ENCODE results near the gene KRT3. TPM values are rescaled to one million over a fixed set of nuclear protein-coding genes. Genes with fewer than 3 reads are reported as not detected.

KRT3 gene
- total RNA-seq, 5 donors from 2014 or later (not counting 1 experiment from before 2014, with no cell fraction given): not detected

DNA sequence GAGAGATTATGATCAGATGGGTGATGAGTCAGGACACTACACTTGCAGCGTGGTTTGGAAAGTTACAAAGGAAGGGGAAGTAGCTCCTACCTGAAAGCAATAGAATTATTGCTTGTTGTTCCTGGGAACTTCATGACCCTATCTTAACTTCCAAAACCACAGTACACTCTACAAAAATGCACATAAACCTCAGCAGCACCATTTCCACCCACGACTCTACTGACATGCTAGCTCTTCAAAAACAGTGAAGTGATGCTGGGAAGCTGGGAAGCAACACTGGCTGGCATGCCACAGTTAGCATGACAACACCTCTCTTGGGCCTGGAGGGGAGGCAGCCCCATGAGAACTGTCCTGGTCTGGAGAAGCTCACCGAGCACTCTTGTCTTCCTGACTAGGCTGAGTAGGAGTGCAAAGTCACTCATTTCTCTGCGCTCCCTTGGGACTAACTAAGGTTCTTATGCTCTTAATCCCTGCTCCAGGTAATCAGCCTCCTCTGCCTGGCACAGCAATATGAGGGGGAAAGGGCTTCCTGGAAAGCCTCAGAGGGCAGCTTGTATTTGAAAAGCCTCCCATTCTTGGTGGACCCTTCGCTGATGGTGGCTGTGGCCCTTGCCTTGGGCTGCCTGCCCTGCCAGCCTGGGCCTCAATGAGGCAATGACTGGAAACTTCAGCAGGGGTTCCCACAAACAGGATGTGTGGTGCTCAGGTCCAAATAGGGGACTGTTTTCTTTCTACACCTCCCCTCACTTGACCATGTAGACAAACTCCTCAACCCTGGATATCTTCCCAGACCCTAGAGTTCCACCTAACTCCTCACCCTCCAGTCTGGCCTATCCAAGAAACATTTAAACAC is 1.2 kb downstream of the KRT3 start:
- ATAC-seq (replicated peaks in 1 of 4) (no peak), DNase-seq (no peak)
- ChIA-PET POLR2A (no interaction called here), CTCF (no interaction called here)
- no peaks in the 10 kb centered on the region for H3K36me3 Mint-ChIP-seq
- Histone ChIP-seq H3K4me1 (ENCODE audit: control insufficient read depth in 1 of 2, extremely low read depth in 1 of 2, insufficient read depth in 2 of 2, low read length in 2 of 2) (peaks cover 0 to 7% of the 10 kb centered on the region in 2 experiments), H3K4me3 (ENCODE audit: control insufficient read depth in 1 of 2, extremely low read depth in 1 of 2, low read length in 1 of 2) (no peak overlapping the region), H3K36me3 (ENCODE audit: control insufficient read depth in 2 of 2, extremely low read depth in 1 of 2, insufficient read depth in 1 of 2, low read length in 1 of 2) (no peaks in the 10 kb centered on the region), H3K27me3 (replicated peaks in 1 of 2; ENCODE audit: control insufficient read depth in 2 of 2, extremely low read depth in 1 of 2, insufficient read depth in 2 of 2, low read length in 1 of 2) (peaks cover 0 to 23% of the 10 kb centered on the region in 2 experiments), H3K27ac (ENCODE audit: low read length) (no peak overlapping the region), H3K9me3 (no peaks in the 10 kb centered on the region)
- H3K27me3 Mint-ChIP-seq: peaks cover 10 to 13% of the 10 kb centered on the region in 2 donors
- WGBS (ENCODE audit: insufficient coverage): 81% methylated on average over 3 of the region's 5 CpGs
- H3K4me1 Mint-ChIP-seq: peaks cover 6 to 13% (median 11%) of the 10 kb centered on the region in 3 donors
- no peak overlapping the region for H3K4me3 Mint-ChIP-seq
- no peak overlapping the region for H3K27ac Mint-ChIP-seq
- no peaks in the 10 kb centered on the region for H3K9me3 Mint-ChIP-seq

DNA sequence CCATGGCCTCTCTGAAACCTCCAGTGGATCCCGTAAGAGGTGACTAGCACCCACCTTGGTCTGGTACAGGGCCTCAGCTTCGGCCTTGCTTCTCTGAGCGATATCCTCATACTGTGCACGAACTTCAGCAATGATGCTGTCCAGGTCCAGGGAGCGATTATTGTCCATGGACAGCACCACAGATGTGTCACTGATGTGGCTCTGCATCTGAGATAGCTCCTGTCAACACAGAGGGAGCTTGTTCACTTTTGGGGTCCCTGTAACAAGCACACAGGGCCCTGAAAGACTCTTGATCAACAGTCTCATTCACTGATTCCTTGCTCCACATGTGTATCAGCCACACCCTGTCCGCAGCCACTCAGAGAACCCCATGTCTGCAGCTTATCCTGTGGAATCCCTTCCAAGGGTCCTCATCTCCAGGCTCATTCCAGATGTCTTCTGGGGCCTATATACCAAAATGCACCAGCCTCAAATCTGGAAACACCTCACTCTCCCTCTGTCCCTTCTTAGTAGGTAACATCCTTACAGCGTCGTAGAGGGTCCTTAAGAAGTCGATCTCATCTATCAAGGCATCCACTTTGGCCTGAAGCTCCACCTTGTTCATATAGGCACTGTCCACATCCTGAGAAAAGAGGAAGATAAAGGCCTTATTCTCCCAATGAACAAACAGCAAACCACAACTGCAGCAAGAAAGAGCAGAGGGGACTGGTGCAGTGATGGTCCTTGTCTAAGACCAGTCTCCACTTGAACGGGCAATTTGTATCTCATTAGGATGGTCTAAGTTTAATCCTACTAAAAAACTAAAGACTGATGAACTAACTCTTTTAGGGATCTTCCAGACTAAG is 3.5 kb downstream of the KRT3 start:
- DNase-seq: no peak
- ChIA-PET POLR2A (interaction anchor here in 1 of 2 donors (0.6 kb wide), 1 partner anchor 216 kb away, joined by 3 read pairs; no protein-coding TSS in a partner anchor), CTCF (no interaction called here)
- Histone ChIP-seq H3K9me3 (no peaks in the 10 kb centered on the region), H3K27ac (ENCODE audit: low read length) (no peak overlapping the region), H3K36me3 (ENCODE audit: control insufficient read depth in 2 of 2, extremely low read depth in 1 of 2, insufficient read depth in 1 of 2, low read length in 1 of 2) (no peaks in the 10 kb centered on the region), H3K27me3 (replicated peaks in 1 of 2; ENCODE audit: control insufficient read depth in 2 of 2, extremely low read depth in 1 of 2, insufficient read depth in 2 of 2, low read length in 1 of 2) (peaks cover 0 to 40% of the 10 kb centered on the region in 2 experiments), H3K4me1 (ENCODE audit: control insufficient read depth in 1 of 2, extremely low read depth in 1 of 2, insufficient read depth in 2 of 2, low read length in 2 of 2) (peaks cover 0 to 7% of the 10 kb centered on the region in 2 experiments), H3K4me3 (ENCODE audit: control insufficient read depth in 1 of 2, extremely low read depth in 1 of 2, low read length in 1 of 2) (no peak overlapping the region)
- Mint-ChIP-seq H3K9me3 (no peaks in the 10 kb centered on the region), H3K36me3 (no peaks in the 10 kb centered on the region), H3K27me3 (peaks cover 27 to 31% of the 10 kb centered on the region in 2 donors), H3K4me3 (no peak overlapping the region), H3K4me1 (peaks cover 14 to 24% (median 18%) of the 10 kb centered on the region in 3 donors), H3K27ac (no peak overlapping the region)
- 85% methylated on average over 6 of the region's 10 CpGs for WGBS (ENCODE audit: insufficient coverage)
- ATAC-seq (replicated peaks in 1 of 4): no peak

GRCh38 chr12:52791271-52792184 is 4.4 kb downstream of the KRT3 start:
- ChIA-PET CTCF (no interaction called here), POLR2A (no interaction called here)
- ATAC-seq (replicated peaks in 1 of 4) (no peak), DNase-seq (no peak)
- peaks cover 27 to 31% of the 10 kb centered on the region in 2 donors for H3K27me3 Mint-ChIP-seq
- no peak overlapping the region for H3K4me3 Mint-ChIP-seq
- H3K9me3 Mint-ChIP-seq: no peaks in the 10 kb centered on the region
- WGBS (ENCODE audit: insufficient coverage): 89% methylated on average over 4 of the region's 12 CpGs
- peaks cover 0 to 7% of the 10 kb centered on the region in 2 experiments for H3K4me1 ChIP-seq (ENCODE audit: control insufficient read depth in 1 of 2, extremely low read depth in 1 of 2, insufficient read depth in 2 of 2, low read length in 2 of 2)
- no peak overlapping the region for H3K27ac Mint-ChIP-seq
- no peaks in the 10 kb centered on the region for H3K36me3 Mint-ChIP-seq
- H3K27me3 ChIP-seq (replicated peaks in 1 of 2; ENCODE audit: control insufficient read depth in 2 of 2, extremely low read depth in 1 of 2, insufficient read depth in 2 of 2, low read length in 1 of 2): peaks cover 0 to 41% of the 10 kb centered on the region in 2 experiments
- H3K4me1 Mint-ChIP-seq: peaks cover 14 to 24% (median 18%) of the 10 kb centered on the region in 3 donors
- H3K36me3 ChIP-seq (ENCODE audit: control insufficient read depth in 2 of 2, extremely low read depth in 1 of 2, insufficient read depth in 1 of 2, low read length in 1 of 2): no peaks in the 10 kb centered on the region
- no peak overlapping the region for H3K4me3 ChIP-seq (ENCODE audit: control insufficient read depth in 1 of 2, extremely low read depth in 1 of 2, low read length in 1 of 2)
- no peaks in the 10 kb centered on the region for H3K9me3 ChIP-seq
- no peak overlapping the region for H3K27ac ChIP-seq (ENCODE audit: low read length)

DNA sequence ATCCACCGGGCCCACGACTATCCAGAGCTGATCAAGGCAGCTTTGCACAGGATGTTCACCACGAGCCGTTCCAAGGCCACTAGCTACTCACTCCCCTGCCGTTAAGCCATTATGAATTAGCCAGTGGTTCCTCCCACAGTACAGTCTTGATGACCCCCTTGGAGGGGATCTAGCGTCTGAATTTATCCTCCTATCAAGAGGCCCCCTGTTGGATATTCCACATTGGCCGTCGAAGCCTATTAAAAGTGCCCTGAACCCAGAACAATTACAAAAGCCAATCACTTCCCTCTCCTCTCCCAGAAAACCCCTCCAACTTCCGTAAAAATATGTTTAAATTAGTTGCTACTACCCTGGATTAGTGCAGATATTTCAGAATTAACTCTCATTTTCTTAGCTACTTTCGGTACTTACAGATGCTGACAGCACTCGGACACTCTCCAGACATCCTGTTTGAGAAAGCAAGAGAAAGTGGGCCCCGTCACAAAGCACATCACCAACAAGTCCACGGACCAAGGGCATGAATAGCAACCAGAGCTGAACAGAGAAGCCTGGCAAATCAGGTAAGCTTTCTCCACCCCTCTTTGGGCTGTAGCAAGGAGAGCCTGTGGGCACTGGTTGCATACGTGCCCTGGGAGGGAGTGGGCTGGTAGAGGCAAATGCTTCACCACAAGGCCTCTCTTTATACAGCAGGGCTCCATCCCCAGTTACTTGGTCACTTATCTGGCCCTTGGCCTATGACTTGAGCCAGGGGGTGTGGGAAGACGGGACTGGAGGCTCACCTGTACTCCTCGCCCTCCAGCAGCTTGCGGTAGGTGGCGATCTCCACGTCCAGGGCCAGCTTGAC is 5.3 kb downstream of the KRT3 start:
- WGBS (ENCODE audit: insufficient coverage): 66% methylated on average over 12 of the region's 19 CpGs
- H3K9me3 ChIP-seq: no peaks in the 10 kb centered on the region
- peak in 1 of 4 experiments; percentile 26 for ATAC-seq (replicated peaks in 1 of 4)
- no peak for DNase-seq
- H3K4me1 ChIP-seq (ENCODE audit: control insufficient read depth in 1 of 2, extremely low read depth in 1 of 2, insufficient read depth in 2 of 2, low read length in 2 of 2): peaks cover 0 to 7% of the 10 kb centered on the region in 2 experiments
- H3K36me3 ChIP-seq (ENCODE audit: control insufficient read depth in 2 of 2, extremely low read depth in 1 of 2, insufficient read depth in 1 of 2, low read length in 1 of 2): no peaks in the 10 kb centered on the region
- ChIA-PET POLR2A (no interaction called here), CTCF (no interaction called here)
- H3K27ac ChIP-seq (ENCODE audit: low read length): no peak overlapping the region
- H3K36me3 Mint-ChIP-seq: no peaks in the 10 kb centered on the region
- no peaks in the 10 kb centered on the region for H3K9me3 Mint-ChIP-seq
- H3K27me3 Mint-ChIP-seq: peaks cover 27 to 31% of the 10 kb centered on the region in 2 donors
- H3K4me3 Mint-ChIP-seq: peak overlapping the region in 1 of 3 donors; percentile 18
- no peak overlapping the region for H3K4me3 ChIP-seq (ENCODE audit: control insufficient read depth in 1 of 2, extremely low read depth in 1 of 2, low read length in 1 of 2)
- H3K4me1 Mint-ChIP-seq: peaks cover 14 to 24% (median 18%) of the 10 kb centered on the region in 3 donors
- H3K27ac Mint-ChIP-seq: no peak overlapping the region
- H3K27me3 ChIP-seq (replicated peaks in 1 of 2; ENCODE audit: control insufficient read depth in 2 of 2, extremely low read depth in 1 of 2, insufficient read depth in 2 of 2, low read length in 1 of 2): peaks cover 0 to 39% of the 10 kb centered on the region in 2 experiments

- ChIA-PET CTCF (no interaction called here), POLR2A (no interaction called here)
- peaks cover 14 to 24% (median 18%) of the 10 kb centered on the region in 3 donors for H3K4me1 Mint-ChIP-seq
- WGBS (ENCODE audit: insufficient coverage): 26% methylated on average over 46 of the region's 50 CpGs
- H3K36me3 Mint-ChIP-seq: no peaks in the 10 kb centered on the region
- peak overlapping the region in 1 of 3 donors; percentile 39 for H3K4me3 Mint-ChIP-seq
- H3K36me3 ChIP-seq (ENCODE audit: control insufficient read depth in 2 of 2, extremely low read depth in 1 of 2, insufficient read depth in 1 of 2, low read length in 1 of 2): no peaks in the 10 kb centered on the region
- peaks cover 0 to 34% of the 10 kb centered on the region in 2 experiments for H3K27me3 ChIP-seq (replicated peaks in 1 of 2; ENCODE audit: control insufficient read depth in 2 of 2, extremely low read depth in 1 of 2, insufficient read depth in 2 of 2, low read length in 1 of 2)
- DNase-seq: peak in 3 of 35 experiments; percentile 2 to 5 (median 4)
- no peak overlapping the region for H3K27ac ChIP-seq (ENCODE audit: low read length)
- H3K27me3 Mint-ChIP-seq: peaks cover 31% of the 10 kb centered on the region in 2 donors
- no peak overlapping the region for H3K27ac Mint-ChIP-seq
- no peaks in the 10 kb centered on the region for H3K9me3 ChIP-seq
- ATAC-seq (replicated peaks in 1 of 4): peak in 1 of 4 experiments; percentile 16
- no peak overlapping the region for H3K4me3 ChIP-seq (ENCODE audit: control insufficient read depth in 1 of 2, extremely low read depth in 1 of 2, low read length in 1 of 2)
- H3K9me3 Mint-ChIP-seq: no peaks in the 10 kb centered on the region
- peaks cover 0 to 7% of the 10 kb centered on the region in 2 experiments for H3K4me1 ChIP-seq (ENCODE audit: control insufficient read depth in 1 of 2, extremely low read depth in 1 of 2, insufficient read depth in 2 of 2, low read length in 2 of 2)
Measured at GRCh38 chr12:52789637-52790426, 6.1 kb downstream of the KRT3 start.

All from T-cell (primary cell).